CD4-positive, alpha-beta T cell treated with Interleukin-17A for 4 hours (primary cell): ENCODE data around the gene SOBP.

Experiments used
- DNase-seq: peaks from one replicate; pipeline ENCODE4 v3.0.0-alpha.2; 2020; ENCODE audit warnings: mixed read lengths

Gene SOBP

GRCh38 chr6:107703606-107704005 lies 213.7 kb downstream of the SOBP start:
- DNase-seq: no peak

- peak; percentile 46 for DNase-seq
These were observed 214.6 kb downstream of the SOBP start for GRCh38 chr6:107704347-107705013.

- no peak for DNase-seq
These were observed 216.7 kb downstream of the SOBP start for GRCh38 chr6:107706516-107707115.

GRCh38 chr6:107707346-107708275 lies 217.7 kb downstream of the SOBP start:
- DNase-seq: no peak

- DNase-seq: no peak
These were observed 218.5 kb downstream of the SOBP start for GRCh38 chr6:107708435-107708834.

GRCh38 chr6:107709341-107709740 lies 219.4 kb downstream of the SOBP start:
- peak; percentile 75 for DNase-seq
